Stimulated activated effector memory CD8-positive, alpha-beta T cell treated with anti-CD3 and anti-CD28 coated beads, Interleukin-12 subunit alpha, Interleukin-12 subunit beta, amount 100 ng/mL, for 72 hours (primary cell): ENCODE results near the gene PRDM12.
A peak's percentile ranks its signal among the peaks of the same experiment; 100 is the strongest.

Source experiments
- ATAC-seq: fragments of 150-1000 bp; cut with Tn5 transposase; 2 replicates; pipeline ENCODE4 v1.10.0; 2021
- DNase-seq, 2 donors: peaks; one replicate each; pipeline ENCODE4 v3.0.0; 2021 to 2022; ENCODE audit warnings: low spot score in 2 of 2
- H3K27ac Mint-ChIP-seq: one replicate; pipeline ENCODE4 v1.8.0; 2022; ENCODE audit warnings: mild to moderate bottlenecking, mixed read lengths
- H3K36me3 Mint-ChIP-seq: one replicate; pipeline ENCODE4 v1.8.0; 2022; ENCODE audit warnings: mild to moderate bottlenecking, mixed read lengths
- H3K4me1 Mint-ChIP-seq: one replicate; pipeline ENCODE4 v1.8.0; 2022; ENCODE audit warnings: mixed read lengths
- H3K4me3 Mint-ChIP-seq: one replicate; pipeline ENCODE4 v1.8.0; 2022; ENCODE audit warnings: mild to moderate bottlenecking, mixed read lengths
- H3K9me3 Mint-ChIP-seq: one replicate; pipeline ENCODE4 v1.8.0; 2022; ENCODE audit warnings: mixed read lengths

PRDM12 gene

DNA sequence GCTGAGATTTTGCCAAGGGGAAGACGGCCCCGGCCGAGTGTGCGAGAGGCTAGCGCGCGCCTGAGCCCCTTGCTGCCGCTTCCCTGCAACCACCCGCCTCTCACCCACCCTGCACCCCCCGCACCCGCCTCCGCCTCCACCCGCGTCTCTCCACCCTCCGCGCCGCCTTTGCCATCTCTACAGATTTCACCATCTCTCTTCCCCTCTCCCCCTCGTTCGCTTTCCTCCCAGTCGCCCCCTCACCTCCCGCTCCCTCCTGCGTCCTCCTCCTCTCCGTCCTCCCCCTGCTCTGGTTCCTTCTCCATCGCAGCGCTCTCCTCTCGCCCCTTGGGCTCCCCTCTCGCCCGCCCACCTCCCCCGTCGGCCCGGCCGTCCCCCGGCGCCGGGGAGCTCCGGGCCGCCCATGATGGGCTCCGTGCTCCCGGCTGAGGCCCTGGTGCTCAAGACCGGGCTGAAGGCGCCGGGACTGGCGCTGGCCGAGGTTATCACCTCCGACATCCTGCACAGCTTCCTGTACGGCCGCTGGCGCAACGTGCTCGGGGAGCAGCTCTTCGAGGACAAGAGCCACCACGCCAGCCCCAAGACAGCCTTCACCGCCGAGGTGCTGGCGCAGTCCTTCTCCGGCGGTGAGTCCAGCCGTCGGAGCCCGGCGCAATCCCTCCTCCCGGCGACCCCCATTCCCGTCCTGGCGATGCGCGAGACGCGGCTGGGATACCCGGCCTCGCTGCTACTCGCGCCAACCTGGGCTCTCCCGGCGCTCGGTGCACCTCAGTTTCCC is at the start of gene PRDM12:
TSS of gene PRDM12 (plus strand) at position 344 of the 778 bp plus-strand sequence. CDS start at position 404, 60 bp downstream.
- Mint-ChIP-seq H3K4me3 (peak within 1 kb of the TSS; percentile 50), H3K27ac (no peak within 1 kb of the TSS), H3K36me3 (no peaks in the 10 kb centered on the region), H3K4me1 (peaks cover 23% of the 10 kb centered on the region), H3K9me3 (no peaks in the 10 kb centered on the region)
- ATAC-seq (no peak), DNase-seq (no peak)

DNA sequence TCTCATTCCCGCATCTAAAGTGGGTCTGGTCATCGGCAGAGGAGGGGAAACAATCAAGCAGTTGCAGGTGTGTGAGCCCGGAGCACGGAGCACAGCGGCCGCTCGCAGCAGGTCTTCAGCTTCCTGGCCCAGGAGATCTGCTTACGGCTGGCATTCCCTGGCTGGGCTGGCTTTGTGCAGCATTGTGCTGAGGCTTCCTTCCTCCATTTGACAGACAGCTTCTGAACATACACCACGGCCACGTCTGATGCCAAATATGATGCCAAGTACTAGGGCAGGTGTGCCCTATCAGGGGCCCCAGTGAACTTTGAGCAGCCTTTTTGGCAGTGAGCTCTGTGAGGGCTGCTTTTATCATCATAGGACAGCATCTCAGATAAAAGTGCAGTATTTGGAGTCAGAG is 47.9 kb upstream of the PRDM12 start:
- Mint-ChIP-seq H3K4me1 (no peaks in the 10 kb centered on the region), H3K9me3 (no peaks in the 10 kb centered on the region), H3K27ac (no peak overlapping the region), H3K4me3 (no peak overlapping the region), H3K36me3 (peaks cover 100% of the 10 kb centered on the region)
- DNase-seq (no peak), ATAC-seq (no peak)

DNA sequence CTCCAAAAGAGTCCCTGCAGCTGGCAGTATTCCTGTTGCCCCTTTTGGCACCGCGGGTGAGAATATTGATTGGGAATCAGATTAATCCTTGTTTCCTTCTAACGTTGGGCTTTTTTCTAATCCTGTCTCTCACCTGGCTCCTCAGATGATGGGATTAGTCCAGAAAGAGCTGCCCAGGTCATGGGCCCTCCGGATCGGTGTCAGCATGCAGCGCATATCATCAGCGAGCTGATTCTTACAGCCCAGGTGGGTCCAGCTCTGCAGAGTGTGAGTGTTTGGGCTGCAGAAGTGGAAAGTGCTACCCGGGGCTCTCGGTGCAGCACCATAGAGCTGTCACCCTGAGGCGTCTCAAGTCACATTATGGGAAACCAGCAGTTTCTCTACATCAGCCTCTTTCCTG is 40.9 kb upstream of the PRDM12 start:
- no peak for ATAC-seq
- Mint-ChIP-seq H3K4me1 (no peaks in the 10 kb centered on the region), H3K36me3 (peaks cover 98% of the 10 kb centered on the region), H3K9me3 (no peaks in the 10 kb centered on the region), H3K27ac (no peak overlapping the region), H3K4me3 (no peak overlapping the region)
- DNase-seq, result no peak

DNA sequence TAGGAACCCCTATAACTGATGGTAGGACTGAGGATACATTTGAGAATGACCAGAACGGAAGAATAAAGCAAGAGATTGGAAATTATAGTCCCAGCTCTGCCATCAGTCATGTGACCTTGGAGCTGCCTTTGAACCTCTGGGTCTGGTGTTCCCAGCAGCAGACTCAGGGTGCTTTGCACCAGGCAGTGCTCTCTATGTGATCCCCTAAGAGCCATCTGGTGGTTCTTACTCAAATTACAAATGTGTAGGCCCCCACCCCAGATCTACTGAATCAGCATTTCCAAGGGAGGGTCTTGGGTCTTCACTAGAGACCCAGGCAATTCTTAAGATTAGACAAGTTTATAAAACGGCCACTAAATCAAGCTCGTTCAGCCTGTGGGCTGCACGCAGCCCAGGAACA is 40.2 kb upstream of the PRDM12 start:
- DNase-seq, result no peak
- Mint-ChIP-seq H3K4me3 (no peak overlapping the region), H3K27ac (no peak overlapping the region), H3K4me1 (no peaks in the 10 kb centered on the region), H3K36me3 (peaks cover 96% of the 10 kb centered on the region), H3K9me3 (no peaks in the 10 kb centered on the region)
- ATAC-seq, result no peak

DNA sequence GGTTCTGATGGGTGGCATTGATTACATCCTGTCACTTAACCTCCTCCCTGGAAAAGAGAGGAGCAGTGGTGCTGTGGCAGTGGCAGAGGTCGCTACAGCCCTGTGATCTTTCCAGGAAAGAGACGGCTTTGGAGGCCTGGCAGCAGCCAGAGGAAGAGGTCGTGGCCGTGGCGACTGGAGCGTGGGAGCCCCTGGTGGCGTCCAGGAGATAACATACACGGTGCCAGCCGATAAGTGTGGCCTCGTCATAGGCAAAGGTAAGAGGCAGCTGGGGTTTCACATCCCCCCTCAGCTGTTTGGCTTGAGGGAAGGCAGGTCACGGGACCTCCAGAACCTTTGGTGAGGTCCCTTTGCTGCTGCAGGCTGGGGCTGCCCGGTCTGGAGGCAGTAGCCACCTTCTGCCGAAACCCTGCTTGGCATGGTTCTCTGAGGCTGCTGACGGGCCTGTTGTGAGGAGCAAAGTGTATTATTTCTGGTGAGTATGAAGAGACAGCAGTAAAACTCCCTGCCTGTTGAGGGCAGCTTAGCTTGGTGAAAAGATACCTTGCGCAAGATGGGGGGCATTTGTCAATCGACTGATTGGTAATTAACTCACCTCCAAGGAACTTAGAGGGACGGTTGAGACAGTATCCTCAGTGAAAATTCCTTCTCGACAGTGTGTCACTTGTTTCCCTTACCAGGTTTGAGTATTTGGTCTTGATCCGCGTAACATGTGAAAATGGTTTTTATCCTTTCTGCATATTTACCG is 38.0 kb upstream of the PRDM12 start:
- Mint-ChIP-seq H3K9me3 (no peaks in the 10 kb centered on the region), H3K4me1 (no peaks in the 10 kb centered on the region), H3K36me3 (peaks cover 89% of the 10 kb centered on the region), H3K27ac (peak overlapping the region; percentile 18), H3K4me3 (no peak overlapping the region)
- ATAC-seq (no peak), DNase-seq (no peak)

DNA sequence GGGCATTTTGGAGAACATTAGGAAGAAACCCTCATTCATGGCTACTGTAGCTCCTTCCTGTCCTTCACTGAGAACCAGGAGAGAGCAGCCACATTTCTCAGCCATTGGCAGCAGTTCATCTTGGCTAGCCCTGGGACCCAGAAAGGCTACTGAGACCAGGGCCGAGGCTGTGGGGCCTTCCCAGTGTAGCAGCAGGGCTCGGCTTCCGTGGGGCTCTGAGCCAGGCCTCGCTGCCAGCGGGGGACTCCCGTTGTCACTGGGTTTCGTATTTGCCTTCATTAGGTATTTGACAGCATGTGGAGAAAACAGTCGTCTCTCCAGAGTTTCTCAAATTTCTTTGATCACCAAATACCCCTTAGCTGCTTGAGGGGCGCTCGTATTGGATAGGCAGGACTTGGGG is 37.3 kb upstream of the PRDM12 start:
- peaks cover 89% of the 10 kb centered on the region for H3K36me3 Mint-ChIP-seq
- H3K27ac Mint-ChIP-seq, result peak overlapping the region; percentile 18
- no peaks in the 10 kb centered on the region for H3K4me1 Mint-ChIP-seq
- DNase-seq, result no peak
- ATAC-seq, result no peak
- H3K9me3 Mint-ChIP-seq, result no peaks in the 10 kb centered on the region
- no peak overlapping the region for H3K4me3 Mint-ChIP-seq

DNA sequence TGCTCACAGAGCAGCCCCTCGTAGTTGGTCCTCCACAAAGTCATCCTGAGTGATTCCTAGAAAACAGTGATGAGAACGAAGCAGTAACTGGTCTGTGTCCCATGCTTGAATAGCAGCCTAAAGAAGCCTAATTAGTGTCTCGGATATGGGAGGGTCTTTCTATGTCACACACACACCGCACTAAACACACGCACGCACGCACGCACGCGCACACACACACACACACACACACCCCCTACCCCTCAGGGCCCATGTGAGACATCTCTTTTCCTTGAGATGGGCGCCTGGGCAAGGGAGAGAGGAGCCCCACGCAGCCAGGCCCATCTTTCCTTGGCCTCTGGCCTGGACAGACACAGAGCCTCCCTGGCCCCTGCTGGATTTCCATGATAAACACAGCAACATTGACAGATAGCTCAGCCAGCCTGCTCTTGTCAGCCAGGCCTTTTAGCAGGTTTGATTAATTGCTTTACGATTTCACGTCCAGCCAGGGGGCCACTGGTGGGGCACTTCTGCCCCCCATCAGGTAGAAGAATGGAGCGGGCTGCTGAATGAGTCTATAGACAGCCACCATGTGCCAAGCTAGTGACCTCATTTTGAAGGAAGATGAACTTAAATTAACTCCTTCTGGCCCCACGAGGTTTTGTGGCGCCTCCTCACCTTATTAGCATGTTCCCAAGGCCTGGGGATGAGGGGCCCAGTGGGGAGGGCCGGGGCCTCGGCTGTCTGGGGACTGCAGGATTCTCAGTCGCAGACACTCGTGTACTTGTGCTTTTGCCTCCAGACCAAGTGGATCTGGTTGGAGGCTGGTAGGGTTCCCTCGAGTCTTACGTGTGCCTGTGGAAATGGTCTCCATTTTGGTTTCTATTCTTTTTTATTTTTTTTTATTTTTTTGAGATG is 36.2 kb upstream of the PRDM12 start:
- DNase-seq (no peak), ATAC-seq (no peak)
- no peak overlapping the region for H3K4me3 Mint-ChIP-seq
- peaks cover 89% of the 10 kb centered on the region for H3K36me3 Mint-ChIP-seq
- H3K27ac Mint-ChIP-seq, result no peak overlapping the region
- no peaks in the 10 kb centered on the region for H3K9me3 Mint-ChIP-seq
- H3K4me1 Mint-ChIP-seq, result no peaks in the 10 kb centered on the region

DNA sequence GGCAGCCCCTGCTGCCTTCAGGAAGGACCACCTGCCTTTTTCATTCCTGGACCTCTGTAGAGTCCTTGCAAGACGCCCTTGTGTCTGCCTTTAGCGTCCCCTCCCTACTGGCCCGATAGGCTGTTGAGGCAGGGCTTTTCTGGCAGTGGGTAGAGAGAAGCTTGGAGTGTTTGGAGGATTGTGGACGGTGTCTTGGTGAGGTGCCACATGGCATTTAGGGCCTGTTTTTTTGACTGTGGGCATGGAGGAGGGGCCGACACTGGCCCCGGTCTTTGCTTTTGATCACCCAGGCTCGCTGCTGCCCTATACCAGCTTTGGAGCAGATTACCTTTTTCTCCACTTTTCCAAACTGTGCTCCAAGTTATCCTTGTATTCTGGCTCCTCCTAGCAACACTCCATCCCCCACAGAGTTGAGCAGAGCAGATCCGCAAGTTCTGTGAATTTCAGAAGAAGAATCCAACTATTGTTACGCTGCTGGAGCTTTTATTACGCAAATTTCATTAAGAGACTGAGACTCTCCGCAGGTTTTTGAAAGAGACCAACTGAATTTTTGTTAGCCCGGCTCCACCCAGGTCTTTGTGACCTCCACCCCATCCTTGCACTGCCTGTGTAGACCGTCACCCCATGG is 34.8 kb upstream of the PRDM12 start:
- no peak overlapping the region for H3K4me3 Mint-ChIP-seq
- H3K27ac Mint-ChIP-seq, result no peak overlapping the region
- no peak for DNase-seq
- no peaks in the 10 kb centered on the region for H3K4me1 Mint-ChIP-seq
- peaks cover 76% of the 10 kb centered on the region for H3K36me3 Mint-ChIP-seq
- no peaks in the 10 kb centered on the region for H3K9me3 Mint-ChIP-seq
- no peak for ATAC-seq

DNA sequence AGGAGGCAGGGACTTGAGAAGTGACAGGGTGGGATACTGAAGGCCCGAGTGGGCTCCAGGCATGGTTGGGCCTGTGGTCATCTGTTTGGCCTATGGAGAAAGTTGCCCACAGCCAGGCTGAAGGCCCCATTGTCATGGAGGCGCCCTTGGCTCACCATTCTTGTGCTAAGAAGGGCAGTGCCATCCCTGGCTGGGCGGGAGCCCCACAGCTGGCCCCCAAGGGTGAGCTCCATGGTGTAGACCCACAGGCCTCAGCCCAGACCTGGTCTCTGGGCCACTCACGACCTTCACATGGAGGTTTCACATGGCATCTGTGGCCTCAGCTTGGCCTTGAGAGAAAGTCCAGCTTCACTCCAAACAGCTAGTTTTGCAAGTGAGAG is 34.3 kb upstream of the PRDM12 start:
- Mint-ChIP-seq H3K36me3 (peaks cover 76% of the 10 kb centered on the region), H3K9me3 (no peaks in the 10 kb centered on the region), H3K4me1 (no peaks in the 10 kb centered on the region), H3K27ac (no peak overlapping the region), H3K4me3 (no peak overlapping the region)
- ATAC-seq, result no peak
- no peak for DNase-seq

DNA sequence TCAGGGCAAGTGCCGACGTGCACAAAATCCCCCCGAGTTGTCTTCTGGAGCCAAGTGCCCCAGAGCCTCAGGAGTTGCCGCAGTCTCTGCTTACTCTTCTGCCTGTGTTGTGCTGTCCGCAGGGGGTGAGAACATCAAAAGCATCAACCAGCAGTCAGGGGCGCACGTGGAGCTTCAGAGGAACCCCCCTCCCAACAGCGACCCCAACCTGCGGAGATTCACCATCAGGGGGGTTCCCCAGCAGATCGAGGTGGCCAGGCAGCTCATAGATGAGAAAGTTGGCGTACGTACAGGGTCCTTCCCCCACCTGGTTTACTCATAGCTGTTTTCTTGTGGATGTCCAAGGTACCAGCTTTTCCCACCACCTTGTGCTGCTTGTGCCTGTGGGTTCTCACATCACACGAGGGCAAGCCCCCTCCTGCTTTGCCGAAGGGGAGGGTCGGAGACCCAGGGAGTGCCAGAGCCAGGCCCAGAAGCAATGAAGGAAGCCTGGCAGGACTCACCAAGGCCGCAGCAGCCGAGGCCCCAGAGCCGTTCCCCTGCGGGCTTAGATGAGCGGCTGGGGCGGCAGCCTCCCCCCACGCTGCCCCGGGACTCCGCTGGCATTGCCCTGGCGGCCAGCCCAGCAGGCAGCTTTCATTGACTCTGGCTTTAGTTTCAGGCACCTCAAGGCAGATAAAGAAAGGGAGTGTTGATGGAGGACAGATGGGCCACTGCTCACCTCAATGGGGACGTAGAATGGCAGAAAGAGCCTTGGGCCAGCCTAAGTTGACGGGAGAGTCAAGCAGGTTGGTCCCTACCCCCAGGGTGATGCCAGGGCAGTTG is 33.7 kb upstream of the PRDM12 start:
- Mint-ChIP-seq H3K36me3 (peaks cover 71% of the 10 kb centered on the region), H3K27ac (no peak overlapping the region), H3K9me3 (no peaks in the 10 kb centered on the region), H3K4me3 (no peak overlapping the region), H3K4me1 (no peaks in the 10 kb centered on the region)
- DNase-seq, result no peak
- no peak for ATAC-seq

DNA sequence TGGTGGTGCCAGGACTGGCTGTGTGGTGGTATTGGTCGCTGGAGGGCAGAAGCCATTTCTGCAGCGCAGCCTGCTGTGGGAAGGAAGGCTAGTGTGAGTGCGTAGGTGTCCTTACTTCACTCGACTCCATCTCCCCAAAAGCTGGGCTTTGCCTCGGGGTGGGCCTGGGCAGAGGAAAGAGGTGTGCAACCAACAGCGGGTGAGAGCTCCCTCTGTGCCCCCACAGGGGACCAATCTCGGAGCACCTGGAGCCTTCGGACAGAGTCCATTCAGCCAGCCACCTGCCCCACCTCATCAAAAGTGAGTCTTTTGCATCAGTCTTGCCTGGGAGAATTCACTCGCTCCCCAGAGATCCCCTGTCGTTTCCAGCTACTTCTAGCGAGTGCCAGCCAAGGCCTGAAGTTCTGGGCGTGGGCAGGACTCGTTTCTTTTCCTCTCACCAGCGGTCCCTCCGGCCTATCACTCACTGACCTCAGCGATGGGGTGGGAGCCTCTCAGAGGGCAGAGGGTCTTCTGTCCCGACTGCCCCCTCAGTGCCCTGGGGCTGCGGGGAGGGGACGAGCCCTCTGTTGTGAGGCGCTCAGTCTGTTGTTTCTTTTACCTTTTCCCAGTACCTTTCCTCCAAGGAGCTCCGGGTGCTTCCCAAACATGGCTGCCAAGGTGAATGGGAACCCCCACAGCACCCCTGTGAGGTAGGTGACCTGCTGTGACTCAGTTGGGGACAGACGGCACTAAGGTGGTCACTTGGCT is 32.9 kb upstream of the PRDM12 start:
- H3K9me3 Mint-ChIP-seq, result no peaks in the 10 kb centered on the region
- DNase-seq, result no peak
- peaks cover 68% of the 10 kb centered on the region for H3K36me3 Mint-ChIP-seq
- no peak for ATAC-seq
- H3K4me1 Mint-ChIP-seq, result no peaks in the 10 kb centered on the region
- H3K4me3 Mint-ChIP-seq, result no peak overlapping the region
- no peak overlapping the region for H3K27ac Mint-ChIP-seq

DNA sequence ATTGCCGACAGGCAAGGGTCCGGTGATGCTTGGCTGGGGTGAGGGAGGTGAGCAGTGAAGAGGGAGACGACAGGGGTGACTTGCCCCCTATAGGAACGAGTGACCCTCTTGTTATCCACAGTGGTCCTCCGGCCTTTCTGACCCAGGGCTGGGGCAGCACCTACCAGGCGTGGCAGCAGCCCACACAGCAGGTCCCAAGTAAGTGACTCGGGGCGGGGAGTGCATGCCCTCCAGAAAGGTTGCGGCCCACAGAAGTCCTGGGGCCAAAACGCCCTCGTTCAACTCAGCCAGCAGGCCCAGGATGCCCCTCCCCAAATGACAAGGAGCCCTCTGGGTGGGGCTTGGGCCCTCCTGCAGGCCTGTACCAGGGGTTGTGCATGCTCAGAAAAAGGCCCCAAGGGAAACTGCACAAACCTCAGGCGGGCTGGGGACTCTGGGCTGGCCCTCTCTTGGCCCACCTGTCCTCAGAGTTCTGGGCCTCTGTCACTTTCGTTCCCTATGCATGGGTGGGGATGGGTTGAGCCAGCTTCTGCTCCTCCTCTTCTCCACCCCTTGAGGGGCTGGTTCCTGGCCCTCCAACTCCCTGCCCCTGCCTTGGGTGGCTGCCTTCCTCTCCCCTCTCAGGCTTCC is 32.2 kb upstream of the PRDM12 start:
- no peak overlapping the region for H3K27ac Mint-ChIP-seq
- H3K36me3 Mint-ChIP-seq, result peaks cover 67% of the 10 kb centered on the region
- DNase-seq (no peak), ATAC-seq (no peak)
- H3K4me3 Mint-ChIP-seq, result no peak overlapping the region
- no peaks in the 10 kb centered on the region for H3K4me1 Mint-ChIP-seq
- H3K9me3 Mint-ChIP-seq, result no peaks in the 10 kb centered on the region

DNA sequence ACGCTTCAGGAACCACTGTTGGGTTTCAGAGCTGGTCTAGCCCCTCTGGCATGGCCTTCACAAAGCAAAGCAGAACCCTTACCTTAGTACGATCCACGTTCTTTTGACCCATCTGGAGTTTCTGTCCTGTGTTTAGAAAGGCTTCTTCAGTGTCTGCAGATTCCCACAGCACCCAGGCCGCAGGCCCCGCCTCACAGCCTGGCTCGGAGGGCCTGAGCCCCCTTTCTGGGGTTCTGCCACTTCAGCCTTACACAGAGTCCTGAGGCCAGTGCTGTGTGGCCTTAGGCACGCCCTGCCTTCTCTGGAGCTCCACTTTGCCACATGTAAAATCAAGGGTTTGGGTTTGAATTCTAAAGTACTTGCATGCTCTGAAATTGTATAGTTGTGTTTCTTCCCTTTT is 31.6 kb upstream of the PRDM12 start:
- ATAC-seq (no peak), DNase-seq (no peak)
- no peak overlapping the region for H3K27ac Mint-ChIP-seq
- peaks cover 67% of the 10 kb centered on the region for H3K36me3 Mint-ChIP-seq
- no peaks in the 10 kb centered on the region for H3K9me3 Mint-ChIP-seq
- H3K4me1 Mint-ChIP-seq, result no peaks in the 10 kb centered on the region
- H3K4me3 Mint-ChIP-seq, result no peak overlapping the region
